Fibroblast of skin of left quadriceps (primary cell): ENCODE results near the gene CNPY3.
"Not testable (repeated sequence)": the region's sequence is repeated elsewhere in the genome, so short reads cannot be mapped to it uniquely, and the experiment has no call there.

ENCODE experiments used
- DNase-seq, 2 experiments: peaks; one replicate each; pipeline ENCODE4 v3.0.0-alpha.2; 2013; ENCODE audit warnings: low read depth in 2 of 2

Gene CNPY3

GRCh38 chr6:42928986-42929820 lies at the start of gene CNPY3:
Gene CNPY3 (plus strand): TSS chr6:42929480. CDS start chr6:42929571, 91 bp downstream.
- peak; percentile 93 for DNase-seq

- not testable (repeated sequence) for DNase-seq
These were observed 49.0 kb upstream of the CNPY3 start for GRCh38 chr6:42880240-42880817.

- DNase-seq, result not testable (repeated sequence)
These were observed 48.4 kb upstream of the CNPY3 start for GRCh38 chr6:42880871-42881270.

DNA sequence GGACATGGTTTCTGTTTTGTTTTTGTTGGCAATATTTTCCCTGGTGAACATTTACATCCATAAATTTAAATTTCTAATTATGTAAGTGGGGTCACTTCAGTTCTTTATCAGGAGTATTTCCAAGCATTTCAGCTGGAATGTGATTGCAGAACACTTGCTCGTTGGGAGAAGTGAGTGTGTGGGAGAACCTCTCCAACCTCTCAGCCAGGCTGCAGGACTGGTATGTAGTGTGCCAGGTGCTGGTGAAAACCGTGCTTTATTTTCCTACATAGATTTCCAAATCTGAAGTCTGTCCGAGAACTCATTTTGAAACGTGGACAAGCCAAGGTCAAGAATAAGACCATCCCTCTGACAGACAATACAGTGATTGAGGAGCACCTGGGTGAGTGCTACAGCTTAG lies 43.6 kb upstream of the CNPY3 start:
- DNase-seq, result no peak

GRCh38 chr6:42888201-42888600 lies 41.1 kb upstream of the CNPY3 start:
- DNase-seq, result not testable (repeated sequence)

GRCh38 chr6:42889815-42890214 lies 39.5 kb upstream of the CNPY3 start:
- no peak for DNase-seq

- DNase-seq, result peak; percentile 92 to 93
These were observed 38.7 kb upstream of the CNPY3 start for GRCh38 chr6:42890311-42891198.

DNA sequence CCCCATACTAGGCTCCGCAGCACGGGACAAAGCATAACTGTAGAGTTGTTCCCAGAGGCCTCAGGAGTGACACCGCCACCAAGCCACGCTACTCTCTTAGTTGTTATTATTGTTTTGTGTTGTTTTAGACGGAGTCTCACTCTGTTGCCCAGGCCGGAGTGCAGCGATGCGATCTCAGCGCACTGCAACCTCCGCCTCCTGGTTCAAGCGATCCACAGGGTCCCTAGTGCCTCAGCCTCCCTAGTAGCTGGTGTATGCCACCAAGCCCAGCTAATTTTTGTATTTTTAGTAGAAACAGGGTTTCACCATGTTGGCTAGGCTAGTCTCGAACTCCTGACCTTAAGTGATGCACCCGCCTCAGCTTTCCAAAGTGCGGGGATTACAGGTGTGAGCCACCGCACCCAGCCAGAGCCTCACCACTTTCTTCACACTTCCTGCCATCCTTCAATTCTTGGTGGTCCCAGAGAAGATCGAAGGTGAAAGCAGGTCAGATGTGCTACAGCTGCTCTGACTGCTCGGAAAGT lies 38.0 kb upstream of the CNPY3 start:
- DNase-seq, result no peak

- not testable (repeated sequence) for DNase-seq
These were observed 35.0 kb upstream of the CNPY3 start for GRCh38 chr6:42894041-42894828.

GRCh38 chr6:42896178-42896719 lies 33.0 kb upstream of the CNPY3 start:
- no peak for DNase-seq

GRCh38 chr6:42898891-42899361 lies 30.4 kb upstream of the CNPY3 start:
- no peak for DNase-seq

- no peak for DNase-seq
These were observed 29.4 kb upstream of the CNPY3 start for GRCh38 chr6:42899871-42900270.

- DNase-seq, result peak; percentile 59 to 64
These were observed 27.7 kb upstream of the CNPY3 start for GRCh38 chr6:42901538-42901957.

DNA sequence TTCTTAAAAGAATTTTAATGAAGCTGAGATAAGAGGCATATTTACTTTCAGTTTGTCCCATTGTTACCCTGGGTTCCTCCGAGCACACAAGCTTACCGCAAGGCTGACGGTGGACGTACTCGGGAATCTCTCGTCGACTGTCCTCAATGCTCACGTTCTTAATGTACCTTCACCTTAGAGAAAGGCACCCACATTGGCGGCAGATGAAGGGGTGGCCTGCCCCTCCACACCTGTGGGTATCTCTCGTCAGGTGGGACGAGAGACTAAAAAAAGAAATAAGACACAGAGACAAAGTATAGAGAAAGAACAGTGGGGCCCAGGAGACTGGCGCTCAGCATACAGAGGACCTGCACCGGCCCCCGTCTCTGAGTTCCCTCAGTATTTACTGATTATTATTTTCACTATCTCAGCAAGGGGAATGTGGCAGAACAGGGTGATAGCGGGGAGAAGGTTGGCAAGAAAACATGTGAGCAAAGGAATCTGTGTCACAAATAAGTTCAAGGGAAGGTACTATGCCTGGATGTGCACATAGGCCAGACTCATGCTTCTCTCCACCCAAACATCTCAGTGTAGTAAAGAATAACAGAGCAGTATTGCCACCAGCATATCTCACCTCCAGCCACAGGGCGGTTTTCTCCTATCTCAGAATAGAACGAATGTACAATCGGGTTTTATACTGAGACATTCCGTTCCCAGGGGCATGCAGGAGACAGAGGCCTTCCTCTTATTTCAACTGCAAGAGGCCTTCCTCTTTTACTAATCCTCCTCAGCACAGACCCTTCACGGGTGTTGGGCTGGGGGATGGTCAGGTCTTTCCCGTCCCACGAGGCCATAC lies 26.6 kb upstream of the CNPY3 start:
- not testable (repeated sequence) for DNase-seq

DNA sequence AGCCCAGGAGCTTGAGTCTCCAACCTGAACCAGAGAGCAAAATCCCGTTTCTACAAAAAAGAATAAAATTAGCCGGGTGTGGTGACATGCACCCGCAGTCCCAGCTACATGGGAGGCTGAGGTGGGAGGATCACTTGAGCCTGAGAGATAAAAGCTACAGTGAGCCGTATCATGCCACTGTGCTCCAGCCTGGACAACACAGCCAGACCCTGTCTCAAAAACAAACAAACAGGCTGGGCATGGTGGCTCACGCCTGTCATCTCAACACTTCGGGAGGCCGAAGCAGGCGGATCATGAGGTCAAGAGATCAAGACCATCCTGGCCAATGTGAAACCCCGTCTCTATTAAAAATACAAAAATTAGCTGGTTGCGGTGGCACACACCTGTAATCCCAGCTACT lies 24.8 kb upstream of the CNPY3 start:
- no peak for DNase-seq

GRCh38 chr6:42907336-42907735 lies 21.9 kb upstream of the CNPY3 start:
- no peak for DNase-seq

DNA sequence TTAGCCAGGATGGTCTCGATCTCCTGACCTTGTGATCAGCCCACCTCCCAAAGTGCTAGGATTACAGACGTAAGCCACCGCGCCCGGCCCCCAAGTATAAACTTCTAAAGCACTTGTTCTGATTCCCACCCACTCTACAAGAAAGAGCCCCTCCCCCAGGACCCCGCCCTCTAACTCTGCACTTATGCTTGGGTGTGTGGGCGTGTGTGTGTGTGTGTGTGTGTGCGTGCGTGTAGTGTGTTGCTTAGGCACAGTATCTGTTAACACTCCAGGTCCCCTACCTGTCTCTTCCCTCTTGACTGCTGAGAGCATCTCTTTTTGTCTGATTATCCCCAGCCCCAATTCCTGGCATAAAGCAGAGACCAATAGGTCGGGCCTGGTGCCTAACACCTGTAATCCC lies 19.4 kb upstream of the CNPY3 start:
- no peak for DNase-seq

DNA sequence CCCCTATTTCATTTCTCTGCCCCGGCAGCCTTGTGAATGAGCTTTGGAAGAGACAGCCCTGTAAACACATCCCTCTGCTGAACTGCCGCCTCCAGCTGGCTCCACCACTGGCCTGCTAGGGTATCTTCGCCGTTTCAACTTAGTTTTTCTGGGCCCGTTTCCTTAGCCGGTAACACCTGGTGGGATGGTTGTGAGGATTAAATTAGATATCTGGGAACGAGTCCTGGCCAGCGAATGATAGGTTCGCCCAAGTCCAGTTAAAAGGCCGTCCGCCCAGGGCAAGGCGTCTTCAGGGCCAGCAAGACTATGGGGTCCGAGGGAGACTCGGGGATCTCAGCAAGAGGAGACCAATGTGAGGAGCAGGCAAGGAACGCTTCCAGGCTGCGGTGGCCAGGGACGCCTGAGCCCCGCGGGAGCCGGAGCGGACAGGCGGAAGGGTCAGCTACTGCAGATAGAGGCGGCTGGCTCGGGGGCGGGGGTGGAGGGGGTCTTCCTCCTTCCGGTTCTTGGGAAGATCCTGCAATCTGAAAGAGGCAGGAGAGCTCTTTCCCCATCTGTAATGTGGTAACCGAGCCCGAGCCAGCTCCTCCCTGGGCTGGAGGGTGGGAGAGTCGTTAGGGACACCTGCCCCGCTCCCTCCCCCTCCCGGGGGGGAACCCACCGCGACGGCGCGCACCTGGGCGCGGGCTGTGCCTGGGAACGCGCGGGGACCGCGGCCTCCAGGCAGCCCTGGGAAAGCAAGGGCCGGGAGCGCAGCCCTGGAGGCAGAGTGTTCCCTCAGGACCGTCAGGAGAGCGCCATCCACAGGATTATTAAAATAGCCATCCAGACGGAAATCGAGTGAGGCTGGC lies 17.9 kb upstream of the CNPY3 start:
- DNase-seq, result no peak

DNA sequence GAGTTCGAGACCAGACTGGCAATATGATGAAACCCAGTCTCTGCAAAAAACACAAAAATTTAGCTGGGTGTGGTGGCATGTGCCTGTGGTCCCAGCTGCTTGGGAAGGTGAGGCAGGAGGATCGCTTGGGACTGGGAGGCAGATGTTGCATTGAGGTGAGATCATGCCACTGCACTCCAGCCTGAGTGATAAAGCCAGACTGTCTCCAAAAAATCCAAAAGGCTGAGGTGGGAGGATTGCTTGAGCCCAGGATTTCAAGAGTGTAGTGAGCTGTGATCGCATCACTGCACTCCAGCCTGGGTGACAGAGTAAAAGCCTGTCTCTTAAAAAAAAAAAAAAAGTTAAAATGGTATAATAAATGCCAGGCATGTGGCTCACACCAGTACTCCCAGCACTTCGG lies 14.7 kb upstream of the CNPY3 start:
- DNase-seq, result no peak
